Pulmonary artery endothelial cell (primary cell): ENCODE results near the gene AVP. TPM values are rescaled to one million over a fixed set of nuclear protein-coding genes. Genes with fewer than 3 reads are reported as not detected.

Experiments
- DNase-seq: peaks from one replicate; pipeline ENCODE4 v3.0.0-alpha.2; 2011; ENCODE audit warnings: low read depth, low spot score
- total RNA-seq: library from RNA; depleted of rRNA; stranded (reverse); fragments of >200 nt; gene quantifications from 2 replicates; pipeline ENCODE4 v1.2.3, GENCODE V29; 2014

AVP gene
- total RNA-seq, 1 donor from 2014 or later, result not detected

DNA sequence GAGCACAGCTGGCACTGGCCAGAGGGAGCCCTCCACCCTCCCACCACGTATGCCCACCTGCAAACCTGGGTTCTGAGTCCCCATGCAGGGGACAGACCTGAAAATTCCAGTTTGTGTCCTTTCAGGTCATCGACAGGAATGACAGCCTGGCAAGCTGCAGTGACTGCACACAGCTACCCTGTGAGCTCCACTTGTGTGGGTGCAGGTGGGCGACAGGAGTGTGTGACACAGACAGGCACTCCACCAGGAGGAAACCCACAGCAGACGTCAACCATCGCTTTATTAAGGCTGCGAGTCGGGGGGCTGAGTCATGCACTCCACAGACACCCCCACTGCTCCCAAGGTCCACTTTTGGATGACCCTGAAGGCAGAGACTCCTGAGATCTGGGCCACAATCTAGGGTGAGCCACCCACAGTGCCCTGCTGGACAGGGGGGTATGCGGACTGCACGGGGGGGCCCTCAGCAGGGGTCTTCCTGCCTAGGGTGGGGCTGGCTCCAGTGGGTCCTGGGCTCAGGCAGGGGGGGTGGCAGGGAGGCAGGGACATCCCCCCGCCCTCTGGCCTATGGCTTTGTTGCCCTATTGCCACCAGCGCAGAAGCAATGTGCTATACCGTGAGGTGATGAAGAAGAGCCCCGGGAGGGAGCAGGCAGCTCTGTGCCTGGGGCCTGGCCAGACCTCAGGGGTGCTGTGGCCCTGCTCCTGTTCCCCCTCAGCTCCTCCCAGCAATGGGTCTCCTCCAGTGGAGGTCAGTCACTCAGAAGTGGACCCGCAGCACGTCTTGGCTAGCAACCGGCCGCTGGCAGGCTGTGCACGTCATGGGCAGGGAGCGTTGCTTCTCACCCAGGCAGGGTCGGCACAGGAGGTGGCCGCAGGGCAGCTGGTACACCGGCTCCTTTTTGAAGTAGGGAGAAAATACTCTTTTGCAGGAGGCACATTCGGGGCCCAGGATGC lies 25.1 kb upstream of the AVP start:
- no peak for DNase-seq

GRCh38 chr20:3107464-3108025 lies 23.0 kb upstream of the AVP start:
- DNase-seq, result no peak

DNA sequence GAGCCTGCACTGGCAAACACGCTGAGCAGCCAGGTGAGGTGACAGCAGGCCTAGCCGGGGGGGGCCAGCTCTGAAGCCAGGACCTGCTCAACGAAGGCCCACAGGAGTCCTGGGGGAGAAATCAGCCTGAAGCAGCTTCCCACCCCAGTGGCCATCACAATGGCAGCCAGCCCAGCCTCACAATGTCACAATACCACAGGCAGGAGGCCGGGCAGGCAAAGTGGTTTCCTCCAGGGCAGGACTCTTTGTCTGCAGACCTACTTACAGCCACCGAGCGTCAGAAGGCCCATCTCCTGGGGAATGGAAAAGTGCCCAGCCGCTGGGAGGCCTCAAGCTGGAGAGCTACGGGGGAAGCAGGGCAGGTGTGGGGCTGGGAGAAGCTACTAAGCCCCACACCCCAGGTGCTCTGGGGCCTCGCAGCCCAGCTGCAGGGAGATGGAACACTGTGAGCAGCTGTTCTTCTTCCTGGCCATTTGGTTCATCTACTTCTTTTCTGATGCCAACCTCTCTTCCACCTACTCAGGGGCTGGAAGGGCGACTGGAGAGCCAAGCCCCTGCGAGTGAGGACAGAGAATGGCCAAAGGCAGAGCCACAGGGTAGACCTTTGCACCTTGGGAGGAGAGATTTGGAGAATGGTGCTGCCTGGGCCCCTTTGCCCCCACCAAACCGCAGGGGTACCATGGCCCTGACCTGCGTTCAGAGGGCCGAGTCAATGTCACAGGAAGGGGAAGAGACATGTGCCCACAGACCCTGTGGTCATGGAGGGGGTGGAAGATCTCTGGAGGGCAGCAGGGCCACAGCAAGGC lies 22.3 kb upstream of the AVP start:
- DNase-seq, result no peak

GRCh38 chr20:3106185-3106584 lies 21.7 kb upstream of the AVP start:
- DNase-seq, result no peak

DNA sequence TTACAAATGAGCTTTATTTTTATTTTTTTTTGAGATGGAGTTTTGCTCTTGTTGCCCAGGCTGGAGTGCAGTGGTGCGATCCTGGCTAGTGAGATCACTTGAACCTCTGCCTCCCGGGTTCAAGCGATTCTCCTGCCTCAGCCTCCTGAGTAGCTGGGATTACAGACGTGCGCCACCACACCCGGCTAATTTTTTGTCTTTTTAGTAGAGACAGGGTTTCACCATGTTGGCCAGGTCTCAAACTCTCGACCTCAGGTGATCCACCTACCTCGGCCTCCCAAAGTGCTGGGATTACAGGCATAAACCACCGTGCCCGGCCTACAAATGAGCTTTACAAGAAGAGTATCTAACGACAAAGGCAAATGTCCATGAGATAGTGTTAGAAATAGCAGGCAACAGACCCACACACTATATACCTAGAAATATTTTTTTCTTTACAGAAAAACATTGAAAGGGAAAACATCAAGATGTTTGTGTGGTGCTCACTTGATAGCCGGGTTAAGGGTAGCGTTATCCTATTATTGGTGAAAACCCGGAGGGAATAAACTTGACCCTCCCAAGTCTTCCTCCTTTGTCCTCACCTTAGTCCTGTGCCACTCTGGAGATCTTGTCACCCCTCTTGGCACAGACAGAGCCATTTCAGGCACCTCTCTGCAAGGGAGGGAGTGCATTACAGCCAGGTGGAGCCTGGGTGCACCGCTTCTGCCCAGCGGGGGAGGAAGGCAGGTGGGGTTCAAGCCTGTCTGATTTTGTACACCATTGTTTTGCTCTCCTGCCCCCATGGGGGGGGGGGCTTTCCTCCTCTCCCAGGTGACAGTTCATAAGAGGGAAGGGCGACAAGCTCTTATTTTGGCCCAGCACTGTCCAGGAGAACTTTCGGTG lies 21.0 kb upstream of the AVP start:
- DNase-seq, result no peak

- no peak for DNase-seq
Measured at GRCh38 chr20:3103369-3104032, 19.0 kb upstream of the AVP start.

DNA sequence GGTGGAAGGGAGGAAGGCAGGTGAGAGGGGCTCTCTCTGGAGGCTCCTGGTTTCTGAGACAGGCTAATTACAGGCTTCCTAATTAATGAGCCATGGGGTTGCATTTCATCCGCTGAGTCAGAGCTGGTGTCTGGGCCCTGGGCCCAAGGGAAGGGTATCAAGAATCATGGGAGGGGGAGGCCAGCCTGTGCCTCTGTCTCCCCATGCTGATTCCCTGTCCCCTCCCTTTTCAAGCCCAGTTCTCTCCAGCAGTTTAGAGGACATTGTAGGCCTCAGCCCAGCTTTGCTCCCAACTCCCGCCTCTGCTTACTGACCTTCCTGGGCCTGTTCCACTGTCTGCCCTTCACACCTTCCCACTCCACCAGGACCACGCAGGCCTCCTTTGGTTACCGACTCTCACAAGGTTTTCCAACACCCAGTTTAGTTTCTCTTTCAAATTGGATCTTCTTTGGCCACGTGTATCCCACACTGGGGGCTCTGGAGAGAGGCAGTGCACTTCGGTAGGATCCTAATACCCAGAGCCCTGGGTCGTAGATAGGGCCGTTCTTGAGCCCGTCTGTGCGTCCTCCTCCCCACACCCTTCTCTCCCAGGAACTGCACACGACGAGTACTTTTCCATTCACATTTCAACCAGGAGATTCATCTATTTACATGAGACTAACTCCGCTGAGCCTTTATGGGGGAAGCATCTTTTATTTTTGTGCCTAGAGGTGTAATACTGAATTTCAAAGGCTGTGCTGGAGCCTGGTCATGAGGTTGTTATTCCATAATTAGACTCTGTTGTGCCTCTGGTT lies 18.2 kb upstream of the AVP start:
- no peak for DNase-seq

DNA sequence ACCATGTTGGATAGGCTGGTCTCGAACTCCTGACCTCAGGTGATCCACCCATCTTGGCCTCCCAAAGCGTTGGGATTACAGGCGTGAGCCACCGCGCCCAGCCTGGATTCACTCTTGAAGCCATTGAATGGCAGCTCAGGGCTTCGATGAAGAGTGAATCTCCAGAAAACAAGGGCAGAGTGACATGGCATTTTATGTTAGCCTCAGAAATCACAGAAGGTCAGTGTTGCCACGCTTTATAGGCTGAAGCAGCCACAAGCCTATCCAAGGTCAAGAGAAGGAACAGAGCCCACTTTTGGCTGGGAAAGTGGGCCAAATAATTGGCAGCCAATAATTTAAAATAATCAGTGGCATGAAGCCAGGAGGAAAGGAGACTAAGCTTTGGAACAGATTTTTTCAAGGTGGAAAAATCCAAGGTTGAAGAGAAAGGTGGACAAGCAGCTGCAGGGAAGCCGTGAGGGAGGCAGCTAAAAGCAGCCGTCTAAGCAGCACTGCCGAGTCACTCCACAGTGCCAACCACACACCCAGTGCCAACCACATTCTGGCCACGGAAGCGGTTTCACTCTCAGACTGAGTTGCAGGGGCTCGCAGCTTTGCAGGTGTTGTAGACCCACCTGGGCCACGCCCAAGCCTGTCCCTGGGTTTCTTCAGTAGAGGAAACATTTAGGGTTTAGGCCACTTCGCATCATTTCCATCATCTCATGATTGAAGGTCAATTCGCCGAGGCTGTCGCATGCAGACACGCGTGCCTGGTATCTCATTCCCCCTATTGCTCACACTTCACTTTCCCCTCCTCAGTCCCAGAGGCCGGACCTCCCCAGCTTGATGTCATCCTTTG lies 17.4 kb upstream of the AVP start:
- no peak for DNase-seq

GRCh38 chr20:3101251-3101650 lies 16.7 kb upstream of the AVP start:
- DNase-seq, result no peak

- DNase-seq, result no peak
Measured at GRCh38 chr20:3100480-3100879, 16.0 kb upstream of the AVP start.

- DNase-seq, result no peak
Measured at GRCh38 chr20:3094848-3095629, 10.5 kb upstream of the AVP start.

DNA sequence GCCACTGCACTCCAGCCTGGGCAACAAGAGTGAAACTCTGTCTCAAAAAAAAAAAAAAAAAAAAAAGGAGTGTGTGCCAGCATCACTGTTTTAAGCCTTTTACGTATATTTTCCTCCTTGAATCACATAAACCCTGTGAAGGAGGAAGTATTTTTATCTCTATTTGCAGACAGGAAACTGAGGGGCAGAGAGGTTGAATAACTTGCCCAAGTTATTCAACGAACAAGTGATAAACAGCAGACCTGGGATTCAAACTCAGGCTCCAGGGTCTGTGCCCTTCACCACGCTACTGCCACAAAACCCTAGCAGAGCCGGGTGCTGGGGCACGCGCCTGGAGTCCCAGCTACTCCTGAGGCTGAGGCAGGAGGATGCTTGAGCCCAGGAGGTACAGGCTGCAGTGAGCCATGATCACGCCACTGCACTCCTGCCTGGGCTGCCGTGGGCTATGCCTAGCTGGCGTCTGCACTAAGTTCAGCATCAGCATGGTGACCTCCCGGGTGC lies 9.4 kb upstream of the AVP start:
- peak; percentile 44 for DNase-seq

- no peak for DNase-seq
Measured at GRCh38 chr20:3092611-3093379, 8.3 kb upstream of the AVP start.

DNA sequence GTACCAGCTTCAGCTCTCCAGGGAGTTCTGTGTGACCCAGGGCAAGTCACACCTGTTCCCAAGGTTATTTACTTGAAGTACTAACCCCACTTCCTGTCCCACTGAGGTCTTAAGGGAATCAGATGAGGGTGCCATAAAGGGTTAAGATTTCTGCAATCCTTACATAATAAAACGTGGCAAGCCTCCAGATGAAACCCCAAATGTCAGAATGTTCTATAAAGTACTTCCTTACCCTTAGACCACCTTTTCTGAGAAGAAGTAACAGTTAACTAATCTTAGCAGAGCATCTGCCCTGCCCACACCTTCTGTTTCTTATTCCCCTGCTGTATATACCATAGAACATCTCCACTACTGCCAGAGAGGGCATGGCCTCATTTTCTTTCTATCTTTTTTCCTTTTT lies 6.0 kb upstream of the AVP start:
- no peak for DNase-seq

DNA sequence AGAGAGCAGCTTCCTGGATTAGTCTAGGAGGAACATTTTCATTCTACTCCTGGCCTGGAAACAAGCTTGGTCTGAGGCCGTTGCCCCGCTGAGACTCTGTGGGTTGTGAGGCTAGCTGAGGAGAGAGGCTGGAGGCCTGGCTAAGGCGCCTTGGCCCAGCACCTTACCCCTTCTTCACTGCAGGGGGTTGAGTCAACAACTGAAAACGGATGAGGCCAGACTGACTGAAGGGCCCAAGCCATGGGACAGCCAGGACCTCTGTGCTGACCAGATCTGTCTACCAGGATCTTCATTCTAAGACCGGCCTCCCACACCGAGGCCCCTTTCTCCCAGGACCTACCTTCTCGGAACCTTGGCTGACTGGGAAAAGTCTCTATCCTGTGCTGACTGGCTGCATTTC lies 3.5 kb upstream of the AVP start:
- no peak for DNase-seq

- DNase-seq, result no peak
Measured at GRCh38 chr20:3085571-3086072, 1.1 kb upstream of the AVP start.

- DNase-seq, result no peak
Measured at GRCh38 chr20:3084986-3085360, 449 bp upstream of the AVP start.
